ENCODE results near the gene NUDT7. TPM values are rescaled to one million over a fixed set of nuclear protein-coding genes. Genes with fewer than 3 reads are reported as not detected.

NUDT7 gene
- total RNA-seq, 1 experiment from 2014 or later = 12.4 TPM

- DNase-seq (ENCODE audit: low spot score) = no peak
- in situ Hi-C loops (cut with HindIII; ENCODE audit: low sequenced_read_pairs) = no loop called here
Measured at GRCh38 chr16:77721752-77722308, 484 bp upstream of the NUDT7 start.

DNA sequence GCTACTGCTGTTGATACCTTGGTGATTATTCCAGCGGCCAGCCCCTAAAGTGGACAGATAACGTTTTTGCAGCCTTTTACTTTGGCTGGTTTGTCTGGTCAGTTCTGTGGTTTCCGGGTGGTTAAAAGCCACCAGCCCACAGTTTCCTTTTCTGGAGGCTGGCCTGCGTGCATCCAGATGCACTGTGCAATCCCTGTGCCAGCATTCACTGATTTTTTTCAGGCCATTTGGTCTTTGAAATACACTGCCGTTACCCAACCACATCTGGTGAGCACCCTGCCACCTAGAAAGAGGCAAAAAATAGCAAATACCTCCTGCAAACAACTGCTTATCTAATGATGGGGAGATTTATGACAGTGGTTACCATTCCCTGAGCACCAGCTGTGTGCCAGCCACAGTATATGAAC is 797 bp downstream of the NUDT7 start:
- peak; percentile 61 for DNase-seq (ENCODE audit: low spot score)

GRCh38 chr16:77724174-77724573 is 1.9 kb downstream of the NUDT7 start:
- in situ Hi-C loops (cut with HindIII; ENCODE audit: low sequenced_read_pairs) = no loop called here
- DNase-seq (ENCODE audit: low spot score) = no peak

More for the DNA sequence above, 797 bp downstream of the NUDT7 start:
- in situ Hi-C loops (cut with HindIII; ENCODE audit: low sequenced_read_pairs) = no loop called here

GRCh38 chr16:77729951-77730350 is 7.6 kb downstream of the NUDT7 start:
- DNase-seq (ENCODE audit: low spot score) = no peak
- in situ Hi-C loops (cut with HindIII; ENCODE audit: low sequenced_read_pairs) = no loop called here

GRCh38 chr16:77732241-77732946 is 10.1 kb downstream of the NUDT7 start:
- in situ Hi-C loops (cut with HindIII; ENCODE audit: low sequenced_read_pairs) = no loop called here
- DNase-seq (ENCODE audit: low spot score) = no peak

DNA sequence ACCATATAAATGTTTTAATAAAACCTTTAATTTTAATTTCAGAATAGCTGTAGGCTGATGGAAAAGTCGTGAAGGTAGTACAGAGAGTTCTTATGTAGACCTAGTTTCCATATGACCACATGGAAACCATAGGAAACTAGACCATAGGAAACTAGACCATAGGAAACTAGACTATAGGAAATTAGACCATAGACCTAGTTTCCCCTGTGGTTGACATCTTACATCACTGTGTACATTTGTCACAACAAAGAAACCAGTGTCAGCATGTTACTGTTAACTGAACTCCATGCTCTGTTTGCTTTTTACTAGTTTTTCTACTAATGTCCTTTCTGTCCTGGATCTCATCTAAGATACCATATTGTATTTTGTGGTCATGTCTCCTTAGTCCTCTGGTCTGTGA is 14.6 kb downstream of the NUDT7 start:
- in situ Hi-C loops (cut with HindIII; ENCODE audit: low sequenced_read_pairs) = no loop called here
- DNase-seq (ENCODE audit: low spot score) = no peak

- in situ Hi-C loops (cut with HindIII; ENCODE audit: low sequenced_read_pairs) = no loop called here
Measured at GRCh38 chr16:77738706-77739558, 16.6 kb downstream of the NUDT7 start.

DNA sequence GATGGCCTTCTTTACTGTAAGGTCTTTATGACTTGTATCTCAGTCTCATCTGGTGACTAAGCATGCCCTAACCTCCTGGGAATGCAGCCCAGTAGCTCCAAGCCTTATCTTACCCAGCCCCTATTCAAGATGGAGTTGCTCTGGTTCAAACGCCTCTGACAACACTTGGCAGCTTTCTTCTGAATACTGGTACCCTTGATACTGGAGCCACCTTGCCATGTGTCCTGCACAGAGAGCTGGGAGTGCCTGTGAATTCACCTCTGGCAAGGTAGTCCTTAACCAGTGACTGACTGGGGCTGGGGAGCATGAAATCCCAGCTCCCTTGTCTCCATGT is 17.2 kb downstream of the NUDT7 start:
- no peak for DNase-seq (ENCODE audit: low spot score)
- in situ Hi-C loops (cut with HindIII; ENCODE audit: low sequenced_read_pairs) = no loop called here

More at GRCh38 chr16:77738706-77739558, 16.6 kb downstream of the NUDT7 start:
- DNase-seq (ENCODE audit: low spot score) = no peak

- no peak for DNase-seq (ENCODE audit: low spot score)
- in situ Hi-C loops (cut with HindIII; ENCODE audit: low sequenced_read_pairs) = no loop called here
Measured at GRCh38 chr16:77744141-77744540, 21.8 kb downstream of the NUDT7 start.

- in situ Hi-C loops (cut with HindIII; ENCODE audit: low sequenced_read_pairs) = no loop called here
- no peak for DNase-seq (ENCODE audit: low spot score)
Measured at GRCh38 chr16:77745972-77746371, 23.7 kb downstream of the NUDT7 start.

DNA sequence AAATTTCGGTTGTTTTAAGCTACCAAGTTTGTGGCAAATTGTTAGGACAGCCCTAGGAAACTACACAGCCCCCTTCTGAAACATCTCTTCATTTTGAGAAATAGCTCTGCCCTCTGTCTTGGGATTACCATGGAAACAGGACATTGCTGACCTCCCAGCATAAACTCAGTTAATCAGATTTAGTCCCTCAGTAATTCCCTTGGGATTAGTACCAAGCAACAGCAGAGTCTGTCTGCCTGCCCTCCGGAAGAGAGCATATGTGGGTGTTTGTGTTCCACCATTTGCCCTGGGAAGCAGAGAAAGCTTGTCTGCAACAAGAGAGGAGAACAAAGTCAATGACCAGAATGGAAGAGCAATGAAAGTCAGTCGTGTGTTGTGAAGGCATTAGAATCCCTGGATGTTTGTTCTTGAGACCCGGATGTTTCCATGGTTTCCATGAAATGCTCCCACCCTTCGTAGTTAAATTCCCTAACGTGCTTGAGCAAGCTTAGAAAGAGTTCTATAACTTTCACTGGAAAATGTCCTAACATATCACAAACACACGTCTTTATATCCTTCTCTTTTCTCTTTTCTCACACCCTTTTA is 26.2 kb downstream of the NUDT7 start:
- in situ Hi-C loops (cut with HindIII; ENCODE audit: low sequenced_read_pairs) = no loop called here
- DNase-seq (ENCODE audit: low spot score) = no peak

- in situ Hi-C loops (cut with HindIII; ENCODE audit: low sequenced_read_pairs) = no loop called here
Measured at GRCh38 chr16:77749415-77749814, 27.1 kb downstream of the NUDT7 start.

GRCh38 chr16:77758046-77758445 is 35.7 kb downstream of the NUDT7 start:
- in situ Hi-C loops (cut with HindIII; ENCODE audit: low sequenced_read_pairs) = no loop called here
- DNase-seq (ENCODE audit: low spot score) = no peak

More at GRCh38 chr16:77749415-77749814, 27.1 kb downstream of the NUDT7 start:
- no peak for DNase-seq (ENCODE audit: low spot score)

GRCh38 chr16:77758508-77758907 is 36.2 kb downstream of the NUDT7 start:
- no peak for DNase-seq (ENCODE audit: low spot score)
- in situ Hi-C loops (cut with HindIII; ENCODE audit: low sequenced_read_pairs) = no loop called here

GRCh38 chr16:77759201-77759600 is 36.9 kb downstream of the NUDT7 start:
- in situ Hi-C loops (cut with HindIII; ENCODE audit: low sequenced_read_pairs) = no loop called here

DNA sequence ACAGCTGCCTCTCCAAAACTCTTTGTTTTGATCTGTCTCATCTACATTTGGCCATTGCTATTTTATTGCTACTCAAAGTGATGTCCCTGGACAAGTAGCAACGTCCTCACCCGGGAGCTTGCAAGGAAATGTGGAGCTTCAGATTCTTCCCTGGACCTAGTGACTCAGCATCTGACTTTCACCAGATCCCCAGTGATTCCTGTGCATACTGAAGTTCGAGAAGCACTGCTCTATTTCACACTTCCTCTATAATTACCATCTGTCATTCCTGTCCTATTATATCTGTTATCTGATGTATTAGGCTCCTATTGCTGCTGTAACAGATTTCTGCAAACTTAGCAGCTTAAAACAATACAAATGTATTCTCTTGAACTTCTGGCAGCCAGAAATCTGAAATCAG is 37.5 kb downstream of the NUDT7 start:
- DNase-seq (ENCODE audit: low spot score) = no peak
- in situ Hi-C loops (cut with HindIII; ENCODE audit: low sequenced_read_pairs) = no loop called here

More at GRCh38 chr16:77759201-77759600, 36.9 kb downstream of the NUDT7 start:
- no peak for DNase-seq (ENCODE audit: low spot score)

GRCh38 chr16:77760800-77761199 is 38.5 kb downstream of the NUDT7 start:
- DNase-seq (ENCODE audit: low spot score) = no peak
- in situ Hi-C loops (cut with HindIII; ENCODE audit: low sequenced_read_pairs) = no loop called here

- in situ Hi-C loops (cut with HindIII; ENCODE audit: low sequenced_read_pairs) = no loop called here
- DNase-seq (ENCODE audit: low spot score) = no peak
Measured at GRCh38 chr16:77761204-77761603, 38.9 kb downstream of the NUDT7 start.

DNA sequence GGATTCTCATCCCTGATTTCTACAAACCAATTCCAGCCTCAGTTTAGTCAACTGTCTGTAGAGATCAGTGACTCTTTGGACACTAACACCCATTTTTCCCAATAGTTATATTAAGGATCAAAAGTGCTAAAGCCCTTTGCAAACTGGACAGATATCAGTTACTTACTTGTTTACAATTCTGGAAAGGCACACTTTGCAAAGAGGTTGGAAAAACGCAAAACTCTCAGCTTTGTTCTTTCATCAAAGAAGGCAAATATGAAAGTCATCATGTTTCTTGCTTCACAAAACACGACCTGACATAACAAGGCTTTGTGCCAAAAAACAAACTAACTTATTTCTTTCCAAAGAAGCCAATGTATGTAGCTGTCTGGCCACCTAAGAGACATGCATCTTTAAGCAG is 39.9 kb downstream of the NUDT7 start:
- in situ Hi-C loops (cut with HindIII; ENCODE audit: low sequenced_read_pairs) = no loop called here
- no peak for DNase-seq (ENCODE audit: low spot score)

DNA sequence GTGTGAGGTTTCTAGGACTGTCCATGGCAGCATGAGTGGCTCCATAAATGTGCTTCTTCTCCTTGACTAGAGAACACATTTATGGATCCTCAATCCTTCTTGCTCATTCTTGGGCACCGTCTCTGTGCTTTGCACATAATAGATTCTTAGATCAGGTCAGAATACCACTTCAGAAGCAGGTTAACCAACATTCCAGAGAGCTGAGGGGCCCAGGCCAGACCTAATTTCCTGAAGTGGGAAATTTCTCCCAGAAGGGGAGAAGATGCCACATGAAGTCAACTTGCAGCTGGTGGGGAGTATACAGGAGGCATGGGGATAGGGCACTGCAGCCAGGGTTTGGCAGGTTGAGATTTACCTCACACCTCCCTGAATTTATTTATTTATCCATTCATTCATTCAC is 41.7 kb downstream of the NUDT7 start:
- no peak for DNase-seq (ENCODE audit: low spot score)
- in situ Hi-C loops (cut with HindIII; ENCODE audit: low sequenced_read_pairs) = no loop called here

Data from G401 (cell line).